Liver (tissue), 9 donors: ENCODE data around the gene GRAMD4. TPM values are rescaled to one million over a fixed set of nuclear protein-coding genes. Genes with fewer than 3 reads are reported as not detected.

Experiments
- DNase-seq: peaks from one replicate; pipeline ENCODE4 v3.0.0-alpha.2; 2017; ENCODE audit warnings: low spot score
- H3K27ac ChIP-seq, 2 donors: one replicate each; pipeline ENCODE4 v1.7.0; 2013; ENCODE audit warnings: inconsistent platforms in 2 of 2, low read length in 2 of 2, control low read depth in 1 of 2, low read depth in 1 of 2, mild to moderate bottlenecking in 1 of 2
- H3K27me3 ChIP-seq, 4 donors: one replicate each; pipeline versions ENCODE4 v1.6.1 to v1.7.0; 2013; ENCODE audit warnings: low read length in 3 of 4, inconsistent platforms in 1 of 4, mild to moderate bottlenecking in 1 of 4, moderate library complexity in 1 of 4; ENCODE audit not compliant: control insufficient read depth in 4 of 4, insufficient read depth in 4 of 4
- H3K36me3 ChIP-seq, 4 donors: one replicate each; pipeline versions ENCODE4 v1.6.1 to v1.7.0; 2013; ENCODE audit warnings: low read length in 3 of 4, mild to moderate bottlenecking in 3 of 4, low read depth in 1 of 4, moderate library complexity in 1 of 4; ENCODE audit not compliant: control insufficient read depth in 4 of 4, insufficient read depth in 3 of 4
- H3K4me1 ChIP-seq, 4 donors: one replicate each; pipeline versions ENCODE4 v1.6.1 to v1.7.0; 2013; ENCODE audit warnings: low read length in 3 of 4, mild to moderate bottlenecking in 3 of 4, moderate library complexity in 1 of 4; ENCODE audit not compliant: control insufficient read depth in 4 of 4, insufficient read depth in 4 of 4
- H3K4me3 ChIP-seq, 3 donors: one replicate each; pipeline versions ENCODE4 v1.6.1 to v1.7.0; 2013; ENCODE audit warnings: low read length in 3 of 3, control low read depth in 1 of 3, low read depth in 1 of 3, mild to moderate bottlenecking in 1 of 3
- H3K9ac ChIP-seq, 2 donors: one replicate each; pipeline ENCODE4 v1.7.0; 2013; ENCODE audit warnings: low read length in 2 of 2, mild to moderate bottlenecking in 2 of 2, moderate library complexity in 2 of 2, control low read depth in 1 of 2, low read depth in 1 of 2
- H3K9me3 ChIP-seq, 4 donors: one replicate each; pipeline versions ENCODE4 v1.6.1 to v1.7.0; 2013; ENCODE audit warnings: low read length in 3 of 4; ENCODE audit not compliant: control insufficient read depth in 4 of 4
- ATF3 ChIP-seq: IDR thresholded peaks from 2 replicates; pipeline ENCODE4 v1.6.1; 2016; ENCODE audit warnings: antibody characterized with exemption
- CTCF ChIP-seq: fragments of 150-350 bp; IDR thresholded peaks from 2 replicates; pipeline ENCODE4 v1.5.1; 2017; ENCODE audit warnings: improper control_type of control experiment, low read depth, low read length; ENCODE audit not compliant: missing input control
- EGR1 ChIP-seq, 2 donors: IDR thresholded peaks; 2 replicates each; pipeline ENCODE4 v1.6.1; 2016 to 2018; ENCODE audit warnings: antibody characterized with exemption in 2 of 2, low read depth in 2 of 2
- FOXA1 ChIP-seq: IDR thresholded peaks from 2 replicates; pipeline ENCODE4 v1.6.1; 2016; ENCODE audit warnings: antibody characterized with exemption
- FOXA2 ChIP-seq: IDR thresholded peaks from 2 replicates; pipeline ENCODE4 v1.6.1; 2016; ENCODE audit warnings: antibody characterized with exemption
- HNF4A ChIP-seq, 2 donors: conservative IDR thresholded peaks; 2 replicates each; pipeline ENCODE4 v1.6.1; 2016; ENCODE audit warnings: antibody characterized with exemption in 2 of 2, mild to moderate bottlenecking in 2 of 2
- HNF4G ChIP-seq: IDR thresholded peaks from 2 replicates; pipeline ENCODE4 v1.6.1; 2016; ENCODE audit warnings: antibody characterized with exemption
- JUND ChIP-seq, 2 donors: IDR thresholded peaks; 2 replicates each; pipeline ENCODE4 v1.6.1; 2016; ENCODE audit warnings: antibody characterized with exemption in 2 of 2
- MAX ChIP-seq: IDR thresholded peaks from 2 replicates; pipeline ENCODE4 v1.6.1; 2016; ENCODE audit warnings: antibody characterized with exemption
- NR2F2 ChIP-seq: IDR thresholded peaks from 2 replicates; pipeline ENCODE4 v1.6.1; 2016; ENCODE audit warnings: antibody characterized with exemption
- RAD21 ChIP-seq, 2 donors: IDR thresholded peaks; 2 replicates each; pipeline ENCODE4 v1.6.1; 2016; ENCODE audit warnings: antibody characterized with exemption in 2 of 2, mild to moderate bottlenecking in 2 of 2
- REST ChIP-seq: IDR thresholded peaks from 2 replicates; pipeline ENCODE4 v1.6.1; 2016; ENCODE audit warnings: antibody characterized with exemption, mild to moderate bottlenecking
- RXRA ChIP-seq, 2 donors: IDR thresholded peaks; 2 replicates each; pipeline ENCODE4 v1.6.1; 2017 to 2018; ENCODE audit warnings: antibody characterized with exemption in 2 of 2, mild to moderate bottlenecking in 1 of 2
- SP1 ChIP-seq: IDR thresholded peaks from 2 replicates; pipeline ENCODE4 v1.6.1; 2018; ENCODE audit warnings: antibody characterized with exemption, mild to moderate bottlenecking
- TAF1 ChIP-seq: conservative IDR thresholded peaks from 2 replicates; pipeline ENCODE4 v1.6.1; 2016; ENCODE audit warnings: antibody characterized with exemption, mild to moderate bottlenecking
- YY1 ChIP-seq: IDR thresholded peaks from 2 replicates; pipeline ENCODE4 v1.6.1; 2016; ENCODE audit warnings: antibody characterized with exemption, mild to moderate bottlenecking
- ZBTB33 ChIP-seq: IDR thresholded peaks from 2 replicates; pipeline ENCODE4 v1.6.1; 2016; ENCODE audit warnings: antibody characterized with exemption
- WGBS: extraction: QIAGEN DNeasy Blood & Tissue Kit; methylation state at CpG from one replicate; pipeline ENCODE4 v1.1.7; 2013; 5-methylcytosine and 5-hydroxymethylcytosine counted together
- polyA plus RNA-seq, 2 donors: library from polyadenylated mRNA; stranded (reverse) in 1 of 2; unstranded in 1 of 2; fragments of 200-250 nt in 1 of 2; fragments of >200 nt in 1 of 2; fragmentation: Nextera tagmentation in 1 of 2; extraction: Ambion mirVana in 1 of 2; gene quantifications; one replicate each; pipeline versions ENCODE4 v1.2.1 to v1.2.3, GENCODE V29; 2013 to 2015
- total RNA-seq, 2 donors: library from RNA; depleted of rRNA; stranded (reverse); fragments of >200 nt; gene quantifications; one replicate each; pipeline ENCODE4 v1.2.3, GENCODE V29; 2014
- donor health status: healthy.
- donor health status: healthy.
- donor health status: healthy.
- donor health status: healthy.
- donor health status: healthy.

Gene GRAMD4
- total and polyA plus RNA-seq, 4 donors = 2.7 to 53.5 (median 21.6) TPM

- no peaks in the 10 kb centered on the region for H3K27me3 ChIP-seq
- no peak for DNase-seq
- TF ChIP-seq HNF4G (no peak), EGR1 (IDR thresholded peaks at IDR 0.05; ENCODE audit: low read depth in 2 of 2) (no peak), HNF4A (conservative IDR thresholded peaks at IDR 0.05) (no peak), RXRA (IDR thresholded peaks at IDR 0.05) (no peak), NR2F2 (no peak), FOXA1 (no peak), SP1 (no peak), ATF3 (no peak), RAD21 (IDR thresholded peaks at IDR 0.05) (no peak), TAF1 (no peak), JUND (IDR thresholded peaks at IDR 0.05) (no peak), ZBTB33 (no peak), REST (no peak), YY1 (no peak), FOXA2 (no peak)
- no peaks in the 10 kb centered on the region for H3K4me1 ChIP-seq
- peaks cover 11 to 65% (median 42%) of the 10 kb centered on the region in 4 donors for H3K36me3 ChIP-seq
- H3K9ac ChIP-seq = no peak overlapping the region
- H3K4me3 ChIP-seq = no peak overlapping the region
- H3K9me3 ChIP-seq = no peaks in the 10 kb centered on the region
- 97% methylated on average over 26 of the region's 26 CpGs for WGBS
- H3K27ac ChIP-seq = no peak overlapping the region
Measured at GRCh38 chr22:46703171-46703995, 83.2 kb downstream of the GRAMD4 start.

- H3K27me3 ChIP-seq = no peaks in the 10 kb centered on the region
- no peak for TF ChIP-seq EGR1 (IDR thresholded peaks at IDR 0.05; ENCODE audit: low read depth in 2 of 2)
- TF ChIP-seq MAX = no peak
- TF ChIP-seq ZBTB33 = no peak
- TF ChIP-seq CTCF = no peak
- no peak for TF ChIP-seq NR2F2
- TF ChIP-seq RAD21 (IDR thresholded peaks at IDR 0.05) = no peak
- TF ChIP-seq JUND (IDR thresholded peaks at IDR 0.05) = no peak
- peaks cover 10 to 67% (median 44%) of the 10 kb centered on the region in 4 donors for H3K36me3 ChIP-seq
- H3K4me3 ChIP-seq = no peak overlapping the region
- no peaks in the 10 kb centered on the region for H3K9me3 ChIP-seq
- H3K9ac ChIP-seq = no peak overlapping the region
- 96% methylated on average over 6 of the region's 6 CpGs for WGBS
- DNase-seq = no peak
- no peak overlapping the region for H3K27ac ChIP-seq
- no peaks in the 10 kb centered on the region for H3K4me1 ChIP-seq
Measured at GRCh38 chr22:46703996-46704370, 83.8 kb downstream of the GRAMD4 start.
